HepG2 (cell line): Measurements from ENCODE around the gene ATG9A. TPM values are rescaled to one million over a fixed set of nuclear protein-coding genes. Genes with fewer than 3 reads are reported as not detected.

Source experiments
- ATAC-seq: fragments of 200-7000 bp; cut with Tn5 transposase; 3 replicates; pipeline ENCODE4 v1.9.1; 2020; ENCODE audit warnings: mild to moderate bottlenecking, moderate library complexity
- BruUV-seq: library from RNA; stranded (reverse); fragments of 400-500 nt; replicated peaks from 2 replicates; lab custom pipeline; 2021; lab: Mats Ljungman, UMichigan
- CTCF ChIA-PET: fragments of 300-600 bp; formaldehyde crosslinking; extraction: SDS; loops from one replicate; lab custom pipeline; 2021; ENCODE audit warnings: low total read pairs, inconsistent platforms, low intra/inter-chr PET ratio; lab: Yijun Ruan, JAX
- POLR2A ChIA-PET: fragments of 350-600 bp; sonication (Branson Sonifier 250); formaldehyde crosslinking; loops from one replicate; lab custom pipeline; 2020; ENCODE audit warnings: antibody characterized with exemption, inconsistent platforms; lab: Yijun Ruan, JAX
- DNase-seq: peaks from one replicate; pipeline ENCODE4 v3.0.0-alpha.2; 2015; ENCODE audit warnings: low spot score
- FAIRE-seq: peaks from 3 replicates; lab custom pipeline; 2011; peaks lifted over from hg19 to GRCh38; lab: Jason Lieb, UNC
- H2AFZ ChIP-seq: one replicate; pipeline ENCODE4 v1.6.1; 2011; ENCODE audit warnings: low read length, inconsistent platforms
- H3K27ac ChIP-seq: fragments of 300-600 bp; 3 replicates; pipeline ENCODE4 v1.8.0; 2011; ENCODE audit warnings: mixed run types, mild to moderate bottlenecking, mixed read lengths, low read length, inconsistent platforms; ENCODE audit not compliant: insufficient read depth; ENCODE audit errors: extremely low read length
- H3K27me3 ChIP-seq, 2 experiments: fragments of 200-600 bp in 1 of 2; 2 replicates in 1 of 2; 3 replicates in 1 of 2; pipeline versions ENCODE4 v1.6.0 to v1.8.0; 2011; ENCODE audit warnings: low read length in 2 of 2, mild to moderate bottlenecking in 2 of 2, moderate library complexity in 2 of 2, inconsistent platforms in 1 of 2; ENCODE audit not compliant: insufficient read depth in 2 of 2, control insufficient read depth in 1 of 2
- H3K36me3 ChIP-seq, 2 experiments: fragments of 200-600 bp in 1 of 2; replicated peaks in 1 of 2; 2 replicates in 1 of 2; 3 replicates in 1 of 2; pipeline versions ENCODE4 v1.5.1 to v1.8.0; 2011; ENCODE audit warnings: low read length in 2 of 2, inconsistent platforms in 1 of 2; ENCODE audit not compliant: insufficient read depth in 2 of 2, control insufficient read depth in 1 of 2
- H3K4me1 ChIP-seq: 2 replicates; pipeline ENCODE4 v1.5.1; 2012; ENCODE audit warnings: low read length, inconsistent platforms; ENCODE audit not compliant: insufficient read depth
- H3K4me2 ChIP-seq: 2 replicates; pipeline ENCODE4 v1.6.0; 2011; ENCODE audit warnings: low read depth, low read length, inconsistent platforms
- H3K4me3 ChIP-seq, 3 experiments: fragments of 200-600 bp in 1 of 3; sonication (generic), shearing (Covaris generic) in 1 of 3; replicated peaks in 1 of 3; 2 replicates each; pipeline ENCODE4 v1.5.1; 2011 to 2016; ENCODE audit warnings: low read length in 3 of 3, inconsistent platforms in 2 of 3, low read depth in 2 of 3, mild to moderate bottlenecking in 2 of 3, control low read depth in 1 of 3, mixed read lengths in 1 of 3; ENCODE audit not compliant: insufficient read depth in 1 of 3
- H3K79me2 ChIP-seq: one replicate; pipeline ENCODE4 v1.6.1; 2011; ENCODE audit warnings: low read length, inconsistent platforms; ENCODE audit not compliant: insufficient read depth
- H3K9ac ChIP-seq: 2 replicates; pipeline ENCODE4 v1.6.0; 2011; ENCODE audit warnings: mild to moderate bottlenecking, low read depth, low read length, inconsistent platforms; ENCODE audit not compliant: insufficient read depth
- H3K9me3 ChIP-seq: 2 replicates; pipeline ENCODE4 v1.5.1; 2012; ENCODE audit warnings: mild to moderate bottlenecking, low read length
- H4K20me1 ChIP-seq: 2 replicates; pipeline ENCODE4 v1.6.0; 2011; ENCODE audit warnings: inconsistent platforms, mild to moderate bottlenecking, low read length, moderate library complexity; ENCODE audit not compliant: insufficient read depth
- ATF5 ChIP-seq: sonication (generic); formaldehyde crosslinking; IDR thresholded peaks from 2 replicates; pipeline ENCODE4 v1.4.0; 2020; ENCODE audit warnings: mild to moderate bottlenecking, low read depth, missing genetic modification reagents
- BRD4 ChIP-seq: sonication (generic); formaldehyde crosslinking; IDR thresholded peaks from 2 replicates; pipeline ENCODE4 v1.4.0; 2020; ENCODE audit warnings: missing genetic modification reagents
- CCAR2 ChIP-seq: fragments of 200-400 bp; formaldehyde crosslinking; optimal IDR thresholded peaks from 2 replicates; pipeline ENCODE3; 2018; ENCODE audit warnings: low read depth, mild to moderate bottlenecking, low read length, moderate library complexity
- DNMT1 ChIP-seq: sonication (generic); formaldehyde crosslinking; IDR thresholded peaks from 2 replicates; pipeline ENCODE4 v1.5.1; 2020; ENCODE audit warnings: mild to moderate bottlenecking, missing genetic modification reagents
- FOSL1 ChIP-seq: sonication (generic); formaldehyde crosslinking; IDR thresholded peaks from 2 replicates; pipeline ENCODE4 v1.9.0; 2021; ENCODE audit warnings: missing genetic modification reagents, borderline replicate concordance
- IKZF1 ChIP-seq: fragments of 450-650 bp; IDR thresholded peaks from 2 replicates; pipeline ENCODE4 v1.7.1; 2016
- JUN ChIP-seq: sonication (generic); formaldehyde crosslinking; IDR thresholded peaks from 2 replicates; pipeline ENCODE4 v1.4.0; 2020; ENCODE audit warnings: mild to moderate bottlenecking, missing genetic modification reagents
- MAFG ChIP-seq: sonication (generic); formaldehyde crosslinking; IDR thresholded peaks from 2 replicates; pipeline ENCODE4 v1.5.1; 2020; ENCODE audit warnings: mild to moderate bottlenecking, missing genetic modification reagents
- NR2C2 ChIP-seq: sonication (generic); formaldehyde crosslinking; IDR thresholded peaks from 2 replicates; pipeline ENCODE4 v1.4.0; 2020; ENCODE audit warnings: missing genetic modification reagents, mild to moderate bottlenecking, moderate library complexity, borderline replicate concordance
- PCBP2 ChIP-seq: fragments of 200-400 bp; formaldehyde crosslinking; optimal IDR thresholded peaks from 2 replicates; pipeline ENCODE3; 2018; ENCODE audit warnings: low read length, low read depth; ENCODE audit not compliant: poor library complexity, severe bottlenecking
- PHF20 ChIP-seq: sonication (generic); formaldehyde crosslinking; IDR thresholded peaks from 2 replicates; pipeline ENCODE4 v1.5.0; 2020; ENCODE audit warnings: mild to moderate bottlenecking, missing genetic modification reagents
- ZNF350 ChIP-seq: sonication (generic); formaldehyde crosslinking; IDR thresholded peaks from 2 replicates; pipeline ENCODE4 v1.4.0; 2020; ENCODE audit warnings: mild to moderate bottlenecking, low read depth, missing genetic modification reagents, borderline replicate concordance
- WGBS: methylation state at CpG from one replicate; pipeline ENCODE4 v1.1.6; 2017; ENCODE audit warnings: low lambda C conversion rate; 5-methylcytosine and 5-hydroxymethylcytosine counted together
- in situ Hi-C: cut with HindIII; loops from 2 replicates; pipeline ENCODE4 v1.10.0; 2017; ENCODE audit warnings: low pct_unique_long_range_greater_than_20kb; ENCODE audit not compliant: extremely low pct_ligation_motif_present
- intact Hi-C: fragments of 100-400 bp; cut with micrococcal nuclease; formaldehyde crosslinking; loops from one replicate; pipeline ENCODE4 v1.10.0; 2022; ENCODE audit not compliant: unreplicated experiment
- polyA plus RNA-seq, 8 experiments: library from polyadenylated mRNA; depleted of rRNA in 3 of 8; stranded (reverse) in 7 of 8; unstranded in 1 of 8; fragments of >200 nt; fragmentation: Illumina TruSeq in 4 of 8; extraction: Trizol in 4 of 8; gene quantifications; 2 replicates each; pipeline versions ENCODE4 v1.2.1 to v1.2.3, GENCODE V29; 2011 to 2016; ENCODE audit warnings: low read depth in 4 of 8, missing spikeins in 1 of 8, mixed read lengths in 1 of 8; ENCODE audit not compliant: insufficient read depth in 1 of 8
- total RNA-seq, 5 experiments: library from RNA; depleted of rRNA; stranded (reverse); fragments of >200 nt; fragmentation: Illumina TruSeq; extraction: Trizol; gene quantifications; 2 replicates each; pipeline ENCODE4 v1.2.3, GENCODE V29; 2016; ENCODE audit warnings: low read depth in 1 of 5
- TF ChIP-seq, protein P1 (sequence below): sonication (generic); formaldehyde crosslinking; IDR thresholded peaks from 2 replicates; pipeline ENCODE4 v1.4.0; 2020; ENCODE audit warnings: mild to moderate bottlenecking, missing genetic modification reagents
- TF ChIP-seq, protein P2 (sequence below): sonication (generic); formaldehyde crosslinking; IDR thresholded peaks from 2 replicates; pipeline ENCODE4 v1.4.0; 2020; ENCODE audit warnings: missing genetic modification reagents

ATG9A gene
- total and polyA plus RNA-seq, 2 of the 13 experiments (the other 11 are each of a cell fraction or from before 2014, with no cell fraction given), result 35.0 to 131 TPM

GRCh38 chr2:219175928-219176817 lies 53.3 kb downstream of the ATG9A start:
- H3K9ac ChIP-seq, result peak overlapping the region; percentile 82
- no peaks in the 10 kb centered on the region for H4K20me1 ChIP-seq
- intact Hi-C loops, result loop anchor here (1.0 to 2.0 kb wide), 3 partner anchors 16 to 123 kb away; partner anchors contain the start of genes ABCB6 and NHEJ1
- H3K4me1 ChIP-seq, result peaks cover 37% of the 10 kb centered on the region
- no peak for DNase-seq
- POLR2A ChIA-PET, result interaction anchor here (0.7 to 10.4 kb wide), 32 partner anchors 8 to 517 kb away, joined by 3 to 227 read pairs (median 9); partner anchors contain the start of genes ABCB6, ANKZF1, ATG9A and BCS1L
- peaks cover 26% of the 10 kb centered on the region for H3K79me2 ChIP-seq
- ATAC-seq, result peak; percentile 61
- H3K4me3 ChIP-seq, result peak overlapping the region; percentile 62 to 79 (median 72)
- H2AFZ ChIP-seq, result no peak overlapping the region
- peak overlapping the region; percentile 100 for H3K4me2 ChIP-seq
- in situ Hi-C loops, result no loop called here
- 4% methylated on average over 24 of the region's 45 CpGs for WGBS
- CTCF ChIA-PET, result no interaction called here
- H3K9me3 ChIP-seq, result no peaks in the 10 kb centered on the region
- no peaks in the 10 kb centered on the region; a peak in 1 of 5 replicates for H3K27me3 ChIP-seq
- H3K36me3 ChIP-seq, result peaks cover 21 to 41% of the 10 kb centered on the region in 2 experiments
- no TSS peak for BruUV-seq
- peak overlapping the region; percentile 90 for H3K27ac ChIP-seq
- no peak for FAIRE-seq
- no peak for TF ChIP-seq PHF20 (CRISPR knock-in tag)
- TF ChIP-seq, protein P1, sequence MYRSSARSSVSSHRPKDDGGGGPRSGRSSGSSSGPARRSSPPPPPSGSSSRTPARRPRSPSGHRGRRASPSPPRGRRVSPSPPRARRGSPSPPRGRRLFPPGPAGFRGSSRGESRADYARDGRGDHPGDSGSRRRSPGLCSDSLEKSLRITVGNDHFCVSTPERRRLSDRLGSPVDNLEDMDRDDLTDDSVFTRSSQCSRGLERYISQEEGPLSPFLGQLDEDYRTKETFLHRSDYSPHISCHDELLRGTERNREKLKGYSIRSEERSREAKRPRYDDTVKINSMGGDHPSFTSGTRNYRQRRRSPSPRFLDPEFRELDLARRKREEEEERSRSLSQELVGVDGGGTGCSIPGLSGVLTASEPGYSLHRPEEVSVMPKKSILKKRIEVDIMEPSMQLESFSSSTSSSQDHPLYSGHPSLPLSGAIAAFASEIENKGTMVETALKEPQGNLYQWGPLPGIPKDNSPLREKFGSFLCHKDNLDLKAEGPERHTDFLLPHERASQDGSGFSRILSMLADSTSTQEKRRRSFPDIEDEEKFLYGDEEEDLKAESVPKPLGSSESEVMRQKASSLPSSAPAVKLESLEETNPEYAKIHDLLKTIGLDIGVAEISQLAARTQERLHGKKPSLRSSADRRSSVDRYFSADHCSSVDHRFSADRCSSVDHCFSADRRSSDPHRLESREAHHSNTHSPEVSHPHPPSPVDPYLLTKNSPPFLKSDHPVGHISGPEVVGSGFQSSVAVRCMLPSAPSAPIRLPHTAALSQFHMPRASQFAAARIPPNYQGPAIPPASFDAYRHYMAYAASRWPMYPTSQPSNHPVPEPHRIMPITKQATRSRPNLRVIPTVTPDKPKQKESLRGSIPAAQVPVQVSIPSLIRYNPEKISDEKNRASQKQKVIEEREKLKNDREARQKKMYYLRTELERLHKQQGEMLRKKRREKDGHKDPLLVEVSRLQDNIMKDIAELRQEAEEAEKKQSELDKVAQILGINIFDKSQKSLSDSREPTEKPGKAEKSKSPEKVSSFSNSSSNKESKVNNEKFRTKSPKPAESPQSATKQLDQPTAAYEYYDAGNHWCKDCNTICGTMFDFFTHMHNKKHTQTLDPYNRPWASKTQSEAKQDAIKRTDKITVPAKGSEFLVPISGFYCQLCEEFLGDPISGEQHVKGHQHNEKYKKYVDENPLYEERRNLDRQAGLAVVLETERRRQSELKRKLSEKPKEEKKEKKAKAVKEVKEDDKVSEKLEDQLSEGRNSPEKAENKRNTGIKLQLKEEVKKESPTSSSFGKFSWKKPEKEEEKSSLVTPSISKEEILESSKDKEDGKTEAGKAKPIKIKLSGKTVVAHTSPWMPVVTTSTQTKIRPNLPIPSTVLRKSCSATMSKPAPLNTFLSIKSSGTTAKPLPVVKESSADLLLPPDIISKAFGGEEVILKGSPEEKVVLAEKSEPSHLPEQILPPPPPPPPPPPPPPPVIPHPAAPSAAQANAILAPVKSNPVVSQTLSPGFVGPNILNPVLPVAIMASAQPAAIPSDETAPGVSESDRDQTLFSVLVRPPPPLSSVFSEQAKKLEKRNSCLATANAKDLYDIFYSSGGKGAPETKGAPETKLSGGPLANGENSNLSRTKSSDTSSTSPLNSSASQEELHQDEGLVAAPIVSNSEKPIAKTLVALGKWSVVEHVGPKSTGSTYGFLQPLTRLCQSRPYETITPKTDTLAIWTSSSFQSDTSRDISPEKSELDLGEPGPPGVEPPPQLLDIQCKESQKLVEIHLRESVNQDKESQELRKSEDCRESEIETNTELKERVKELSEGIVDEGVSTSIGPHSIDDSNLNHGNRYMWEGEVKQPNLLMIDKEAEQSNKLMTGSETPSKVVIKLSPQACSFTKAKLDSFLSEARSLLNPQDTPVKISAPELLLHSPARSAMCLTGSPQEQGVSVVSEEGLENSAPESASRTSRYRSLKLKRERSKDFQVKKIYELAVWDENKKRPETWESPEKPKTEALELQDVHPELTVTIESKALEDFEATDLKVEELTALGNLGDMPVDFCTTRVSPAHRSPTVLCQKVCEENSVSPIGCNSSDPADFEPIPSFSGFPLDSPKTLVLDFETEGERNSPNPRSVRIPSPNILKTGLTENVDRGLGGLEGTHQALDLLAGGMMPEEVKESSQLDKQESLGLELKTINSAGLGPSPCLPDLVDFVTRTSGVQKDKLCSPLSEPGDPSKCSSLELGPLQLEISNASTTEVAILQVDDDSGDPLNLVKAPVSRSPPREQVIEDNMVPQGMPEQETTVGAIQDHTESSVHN (CRISPR knock-in tag), result peak; percentile 9; the same call in 1 of the 2 replicates
- TF ChIP-seq FOSL1 (CRISPR knock-in tag), result no peak
- TF ChIP-seq IKZF1, result no peak
- TF ChIP-seq CCAR2, result no peak
- 0 out of 2 replicates have a peak, but pooled peaks have one; percentile 59 for TF ChIP-seq ZNF350
- TF ChIP-seq ATF5 (CRISPR knock-in tag), result no peak
- no peak for TF ChIP-seq PCBP2
- no peak for TF ChIP-seq BRD4
- TF ChIP-seq MAFG (CRISPR knock-in tag), result no peak
- TF ChIP-seq JUN, result no peak; the same call in 1 of the 2 replicates
- TF ChIP-seq DNMT1 (CRISPR knock-in tag), result no peak
- TF ChIP-seq NR2C2 (CRISPR knock-in tag), result no peak
- TF ChIP-seq, protein P2, sequence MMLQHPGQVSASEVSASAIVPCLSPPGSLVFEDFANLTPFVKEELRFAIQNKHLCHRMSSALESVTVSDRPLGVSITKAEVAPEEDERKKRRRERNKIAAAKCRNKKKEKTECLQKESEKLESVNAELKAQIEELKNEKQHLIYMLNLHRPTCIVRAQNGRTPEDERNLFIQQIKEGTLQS (CRISPR knock-in tag), result no peak
